ENCODE measurements around the gene FBXL17.

The FBXL17 gene

DNA sequence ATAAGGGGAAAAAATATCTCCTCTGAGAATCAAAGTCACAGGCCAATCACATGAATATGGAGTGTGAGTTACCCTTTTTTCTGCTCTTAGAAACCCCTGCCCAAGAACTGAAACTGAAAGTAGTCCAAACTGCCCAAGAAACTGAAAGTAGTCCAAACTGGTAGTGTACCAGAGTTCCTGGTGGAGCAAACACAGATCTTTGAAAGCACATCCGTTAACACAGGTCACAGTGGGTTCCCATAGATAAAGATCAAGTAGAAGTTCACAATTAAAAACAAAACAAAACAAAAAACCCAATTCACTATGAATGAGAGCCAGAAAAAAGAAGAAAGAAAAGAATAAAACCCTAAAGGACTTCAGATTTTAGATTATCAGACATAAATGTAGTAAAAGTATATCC lies 378.7 kb downstream of the FBXL17 start:
- peak; percentile 22 for DNase-seq (ENCODE audit: low read depth)
- TF ChIP-seq, protein P1, sequence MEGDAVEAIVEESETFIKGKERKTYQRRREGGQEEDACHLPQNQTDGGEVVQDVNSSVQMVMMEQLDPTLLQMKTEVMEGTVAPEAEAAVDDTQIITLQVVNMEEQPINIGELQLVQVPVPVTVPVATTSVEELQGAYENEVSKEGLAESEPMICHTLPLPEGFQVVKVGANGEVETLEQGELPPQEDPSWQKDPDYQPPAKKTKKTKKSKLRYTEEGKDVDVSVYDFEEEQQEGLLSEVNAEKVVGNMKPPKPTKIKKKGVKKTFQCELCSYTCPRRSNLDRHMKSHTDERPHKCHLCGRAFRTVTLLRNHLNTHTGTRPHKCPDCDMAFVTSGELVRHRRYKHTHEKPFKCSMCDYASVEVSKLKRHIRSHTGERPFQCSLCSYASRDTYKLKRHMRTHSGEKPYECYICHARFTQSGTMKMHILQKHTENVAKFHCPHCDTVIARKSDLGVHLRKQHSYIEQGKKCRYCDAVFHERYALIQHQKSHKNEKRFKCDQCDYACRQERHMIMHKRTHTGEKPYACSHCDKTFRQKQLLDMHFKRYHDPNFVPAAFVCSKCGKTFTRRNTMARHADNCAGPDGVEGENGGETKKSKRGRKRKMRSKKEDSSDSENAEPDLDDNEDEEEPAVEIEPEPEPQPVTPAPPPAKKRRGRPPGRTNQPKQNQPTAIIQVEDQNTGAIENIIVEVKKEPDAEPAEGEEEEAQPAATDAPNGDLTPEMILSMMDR (IDR thresholded peaks at IDR 0.05; ENCODE audit: low read depth, low read length, missing control alignments), result no peak
- H3K4me3 ChIP-seq (ENCODE audit: low read depth, low read length), result no peak overlapping the region

DNA sequence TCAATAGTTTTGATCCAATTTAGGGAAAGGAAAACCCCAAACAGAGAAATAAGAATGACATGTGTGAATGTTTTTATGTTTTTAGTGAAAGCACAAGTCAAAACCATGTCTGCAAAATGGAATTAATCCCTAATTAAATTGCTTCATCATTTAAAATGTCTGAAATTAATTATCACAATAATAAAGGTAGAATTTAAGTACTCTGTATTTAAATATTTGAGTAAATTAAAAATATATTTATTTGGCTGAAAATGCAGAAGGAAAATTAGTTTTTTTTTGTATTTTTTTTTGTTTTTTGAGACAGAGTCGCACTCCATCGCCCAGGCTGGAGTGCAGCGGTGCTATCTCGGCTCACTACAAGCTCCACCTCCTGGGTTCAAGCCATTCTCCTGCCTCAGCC lies 380.7 kb downstream of the FBXL17 start:
- TF ChIP-seq, protein P1 (IDR thresholded peaks at IDR 0.05; ENCODE audit: low read depth, low read length, missing control alignments), result no peak
- no peak overlapping the region for H3K4me3 ChIP-seq (ENCODE audit: low read depth, low read length)
- no peak for DNase-seq (ENCODE audit: low read depth)

DNA sequence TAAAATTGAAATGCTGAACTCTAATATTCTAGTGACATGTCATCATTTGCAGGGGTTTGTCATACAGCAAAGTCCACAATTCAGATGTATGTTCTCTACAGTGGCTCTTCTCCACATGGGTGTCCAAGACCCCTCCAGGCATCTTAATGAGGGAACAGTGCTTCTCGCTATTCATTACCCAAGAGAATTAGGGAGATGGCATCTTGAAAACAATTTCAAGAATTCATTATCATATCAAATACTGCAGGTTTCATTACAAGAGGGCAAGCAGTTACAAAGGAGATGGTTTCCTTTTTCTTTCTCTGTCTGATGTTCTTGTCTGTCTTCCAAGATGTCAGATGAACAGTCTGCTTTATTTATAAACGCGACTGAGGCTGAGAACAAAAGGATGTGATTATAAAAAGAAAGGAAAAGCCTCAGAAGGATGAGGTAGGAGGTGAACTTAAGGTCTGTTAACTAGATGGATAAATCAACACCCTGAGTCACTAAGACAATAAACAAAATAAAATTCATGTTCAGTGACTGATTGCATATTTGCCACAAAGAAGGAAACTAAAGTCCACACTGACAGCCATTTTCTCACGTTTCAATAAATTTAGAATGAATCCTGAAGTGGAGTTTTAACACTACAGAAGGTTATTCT lies 384.4 kb downstream of the FBXL17 start:
- TF ChIP-seq, protein P1 (IDR thresholded peaks at IDR 0.05; ENCODE audit: low read depth, low read length, missing control alignments), result no peak
- DNase-seq (ENCODE audit: low read depth), result no peak

DNA sequence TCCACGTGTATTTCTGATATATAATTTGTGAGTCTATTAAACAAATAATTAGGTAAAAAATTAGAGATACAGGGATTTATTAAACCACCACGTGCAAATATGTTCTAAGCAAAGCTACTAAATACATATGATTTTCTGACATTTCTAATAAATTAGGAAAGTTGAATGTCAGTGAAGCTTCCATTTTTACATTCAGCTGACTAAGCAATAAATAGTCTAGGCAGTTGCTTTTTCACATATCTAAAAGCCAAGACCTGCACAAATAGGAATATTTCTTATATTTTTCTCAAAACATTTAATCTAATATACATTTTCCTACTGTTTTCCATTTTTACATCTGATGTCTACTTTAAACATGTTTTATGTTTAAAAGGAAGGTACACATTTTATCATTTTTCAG lies 388.6 kb downstream of the FBXL17 start:
- no peak overlapping the region for H3K4me3 ChIP-seq (ENCODE audit: low read depth, low read length)
- TF ChIP-seq, protein P1 (IDR thresholded peaks at IDR 0.05; ENCODE audit: low read depth, low read length, missing control alignments), result no peak

More for the DNA sequence above, 384.4 kb downstream of the FBXL17 start:
- no peak overlapping the region for H3K4me3 ChIP-seq (ENCODE audit: low read depth, low read length)

DNA sequence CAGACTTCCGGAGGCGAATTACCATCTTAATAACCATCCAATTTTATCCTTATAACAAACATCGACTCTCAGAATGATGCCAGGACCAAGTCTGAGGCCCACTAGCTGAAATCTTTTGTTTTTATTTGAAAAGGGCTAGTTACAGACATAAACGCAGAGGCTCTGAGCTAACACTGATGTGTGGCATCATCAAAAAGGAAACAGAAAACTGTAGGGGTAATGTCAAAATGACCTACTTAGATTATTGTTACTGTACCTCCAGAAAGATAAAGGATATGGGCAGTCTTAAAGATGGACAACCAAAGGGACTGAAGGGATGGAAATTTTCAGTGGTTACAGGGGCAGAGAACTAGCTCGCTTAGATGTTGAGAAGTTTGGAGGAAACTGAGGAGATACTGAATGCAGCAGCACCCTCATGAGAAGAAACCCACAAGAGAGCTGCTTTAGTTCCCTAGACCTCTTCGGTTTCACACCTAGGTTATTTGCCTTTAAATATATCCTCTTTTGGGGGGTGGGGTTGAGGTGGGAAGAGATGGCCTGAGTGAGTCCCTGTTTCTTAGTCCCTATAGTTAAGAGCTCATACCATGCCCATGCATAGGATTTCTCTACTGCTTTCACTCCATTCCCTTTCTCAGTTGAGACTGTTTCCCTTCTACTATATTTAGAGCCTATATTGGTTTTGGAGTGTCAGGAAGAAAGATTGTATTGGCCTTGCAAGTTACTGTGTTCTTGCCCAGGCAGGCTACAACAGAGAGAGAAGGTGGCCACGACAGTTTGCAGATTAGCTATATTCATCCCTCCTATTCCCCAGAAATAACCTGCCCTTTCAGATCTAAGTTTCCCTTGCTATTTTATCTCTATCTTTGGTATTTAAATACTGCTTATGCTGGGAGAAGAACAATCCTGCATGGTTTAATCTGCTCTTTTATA lies 390.8 kb downstream of the FBXL17 start:
- TF ChIP-seq, protein P1 (IDR thresholded peaks at IDR 0.05; ENCODE audit: low read depth, low read length, missing control alignments), result no peak
- no peak for DNase-seq (ENCODE audit: low read depth)
- H3K4me3 ChIP-seq (ENCODE audit: low read depth, low read length), result no peak overlapping the region

More for the DNA sequence above, 388.6 kb downstream of the FBXL17 start:
- DNase-seq (ENCODE audit: low read depth), result no peak

DNA sequence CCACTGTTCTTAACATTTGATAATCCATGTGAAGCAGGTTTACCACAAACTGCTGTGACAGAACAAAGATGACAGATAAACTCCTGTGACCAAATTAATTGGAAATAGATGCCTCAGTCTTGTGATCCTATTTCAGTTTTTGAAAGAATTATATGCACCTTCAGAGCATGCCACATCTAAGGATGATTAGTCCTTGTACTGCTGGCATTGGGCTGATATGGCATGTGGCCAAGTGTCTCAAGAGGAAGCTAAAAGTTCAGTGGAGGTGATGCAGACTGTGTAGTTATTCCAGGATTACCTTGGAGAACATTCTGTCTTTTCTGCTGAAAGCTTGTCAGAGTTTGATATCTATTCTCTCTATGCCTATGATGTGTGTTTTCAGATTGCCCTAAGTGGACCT lies 396.8 kb downstream of the FBXL17 start:
- no peak overlapping the region for H3K4me3 ChIP-seq (ENCODE audit: low read depth, low read length)
- no peak for DNase-seq (ENCODE audit: low read depth)
- TF ChIP-seq, protein P1 (IDR thresholded peaks at IDR 0.05; ENCODE audit: low read depth, low read length, missing control alignments), result no peak

Measured in GM12864 (cell line).